PC-3 (cell line): ENCODE measurements around the gene SLC26A8. TPM values are rescaled to one million over a fixed set of nuclear protein-coding genes. Genes with fewer than 3 reads are reported as not detected.

Experiments
- ATAC-seq: fragments of 200-7000 bp; cut with Tn5 transposase; 2 replicates; pipeline ENCODE4 v1.9.1; 2020; ENCODE audit warnings: mild to moderate bottlenecking, moderate library complexity
- BruUV-seq: library from RNA; stranded (reverse); fragments of 400-500 nt; replicated peaks from 2 replicates; lab custom pipeline; 2021; lab: Mats Ljungman, UMichigan
- CTCF ChIA-PET: fragments of 300-600 bp; sonication (Branson Sonifier 250); formaldehyde crosslinking; loops from one replicate; lab custom pipeline; 2022; ENCODE audit warnings: antibody characterized with exemption; lab: Charles Lee
- POLR2A ChIA-PET: fragments of 300-600 bp; sonication (Branson Sonifier 250); formaldehyde crosslinking; loops from one replicate; lab custom pipeline; 2022; ENCODE audit warnings: antibody characterized with exemption; ENCODE audit not compliant: unreplicated experiment; lab: Charles Lee
- DNase-seq: peaks from one replicate; pipeline ENCODE4 v3.0.0-alpha.2; 2015
- H2AFZ ChIP-seq: fragments of 300-600 bp; sonication (generic); 2 replicates; pipeline ENCODE4 v1.6.0; 2016; ENCODE audit warnings: antibody characterized with exemption, low read length
- H3F3A ChIP-seq: fragments of 300-600 bp; sonication (generic); one replicate; pipeline ENCODE4 v1.6.0; 2017; ENCODE audit warnings: antibody characterized with exemption, low read length, control low read depth, mild to moderate bottlenecking; ENCODE audit not compliant: unreplicated experiment
- H3K27ac ChIP-seq: fragments of 300-600 bp; sonication (generic); 2 replicates; pipeline ENCODE4 v1.5.1; 2016; ENCODE audit warnings: mild to moderate bottlenecking, low read length
- H3K27me3 ChIP-seq: fragments of 300-600 bp; sonication (generic); 2 replicates; pipeline ENCODE4 v1.6.1; 2016; ENCODE audit warnings: low read length, mixed read lengths
- H3K36me3 ChIP-seq: fragments of 300-600 bp; sonication (generic); 2 replicates; pipeline ENCODE4 v1.6.1; 2016; ENCODE audit warnings: low read depth, mixed run types, low read length, mixed read lengths
- H3K4me1 ChIP-seq: fragments of 300-600 bp; sonication (generic); 2 replicates; pipeline ENCODE4 v1.5.1; 2016; ENCODE audit warnings: low read length; ENCODE audit not compliant: insufficient read depth
- H3K4me2 ChIP-seq: fragments of 300-600 bp; sonication (generic); 2 replicates; pipeline ENCODE4 v1.6.0; 2016; ENCODE audit warnings: low read length
- H3K4me3 ChIP-seq: fragments of 300-600 bp; sonication (generic); 2 replicates; pipeline ENCODE4 v1.5.1; 2016; ENCODE audit warnings: mild to moderate bottlenecking, low read length, mixed read lengths
- H3K79me2 ChIP-seq: fragments of 300-600 bp; sonication (generic); 2 replicates; pipeline ENCODE4 v1.6.1; 2017; ENCODE audit warnings: low read length, mixed read lengths
- H3K9ac ChIP-seq: fragments of 300-600 bp; sonication (generic); 2 replicates; pipeline ENCODE4 v1.6.0; 2016; ENCODE audit warnings: mild to moderate bottlenecking, low read length
- H3K9me2 ChIP-seq: fragments of 300-600 bp; sonication (generic); replicated peaks from 2 replicates; pipeline ENCODE4 v1.6.1; 2016; ENCODE audit warnings: mixed run types, low read length, mixed read lengths
- H3K9me3 ChIP-seq: fragments of 300-600 bp; sonication (generic); 2 replicates; pipeline ENCODE4 v1.6.1; 2016; ENCODE audit warnings: low read length, mixed read lengths
- H4K20me1 ChIP-seq: fragments of 300-600 bp; sonication (generic); 2 replicates; pipeline ENCODE4 v1.6.1; 2016; ENCODE audit warnings: low read length, mixed read lengths
- EZH2 ChIP-seq: fragments of 300-600 bp; sonication (generic); IDR thresholded peaks from one replicate; pipeline ENCODE4 v1.6.1; 2017; ENCODE audit warnings: antibody characterized with exemption, mild to moderate bottlenecking, low read length; ENCODE audit not compliant: unreplicated experiment
- EZH2phosphoT487 ChIP-seq: fragments of 300-600 bp; sonication (generic); IDR thresholded peaks from 2 replicates; pipeline ENCODE4 v1.6.1; 2018; ENCODE audit warnings: mild to moderate bottlenecking, antibody characterized with exemption, low read length, borderline replicate concordance
- intact Hi-C: fragments of 100-400 bp; cut with micrococcal nuclease; formaldehyde crosslinking; loops from 2 replicates; pipeline ENCODE4 v1.9.0; 2023
- total RNA-seq: library from RNA; depleted of rRNA; stranded (reverse); fragments of >200 nt; gene quantifications from 2 replicates; pipeline ENCODE4 v1.2.3, GENCODE V29; 2014
- TF ChIP-seq, protein P1 (sequence below): fragments of 300-600 bp; sonication (generic); conservative IDR thresholded peaks from 2 replicates; pipeline ENCODE4 v1.5.1; 2017; ENCODE audit warnings: antibody characterized with exemption, low read depth, mild to moderate bottlenecking, low read length

Gene SLC26A8
- total RNA-seq, 1 experiment from 2014 or later: not detected

DNA sequence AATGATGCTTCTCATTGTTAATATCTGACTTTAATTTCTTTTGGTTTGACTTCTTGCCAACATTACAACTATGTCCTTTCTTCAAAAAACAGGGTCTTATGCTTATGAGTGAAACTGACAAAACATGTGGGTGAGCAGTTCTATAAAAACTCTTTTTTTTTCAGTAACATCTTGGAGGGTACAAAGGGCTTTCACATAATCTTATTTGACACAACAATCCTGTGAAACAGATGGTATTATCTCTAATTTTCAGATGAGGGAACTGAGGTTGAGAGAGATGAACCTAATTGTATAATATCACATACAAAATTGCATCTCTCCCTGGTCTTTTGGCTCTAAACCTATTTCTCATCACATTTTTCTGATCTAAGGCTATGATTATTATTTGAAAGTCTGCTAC lies 41.5 kb upstream of the SLC26A8 start:
- no peak for TF ChIP-seq EZH2phosphoT487
- intact Hi-C loops: no loop called here
- H4K20me1 ChIP-seq: peaks cover 11% of the 10 kb centered on the region
- no peaks in the 10 kb centered on the region for H3K9me3 ChIP-seq
- H3K27me3 ChIP-seq: no peaks in the 10 kb centered on the region
- peaks cover 8% of the 10 kb centered on the region for H3K4me1 ChIP-seq
- H3K9ac ChIP-seq: no peak overlapping the region
- no peak overlapping the region for H2AFZ ChIP-seq
- H3K9me2 ChIP-seq: no peaks in the 10 kb centered on the region
- no peaks in the 10 kb centered on the region for H3F3A ChIP-seq
- no peak overlapping the region for H3K4me2 ChIP-seq
- H3K4me3 ChIP-seq: no peak overlapping the region
- peaks cover 3% of the 10 kb centered on the region; the same call in 1 of the 2 replicates for H3K36me3 ChIP-seq
- no TSS peak for BruUV-seq
- DNase-seq (no peak), ATAC-seq (no peak)
- peaks cover 87% of the 10 kb centered on the region for H3K79me2 ChIP-seq
- CTCF ChIA-PET: no interaction called here
- H3K27ac ChIP-seq: no peak overlapping the region
- POLR2A ChIA-PET: no interaction called here

DNA sequence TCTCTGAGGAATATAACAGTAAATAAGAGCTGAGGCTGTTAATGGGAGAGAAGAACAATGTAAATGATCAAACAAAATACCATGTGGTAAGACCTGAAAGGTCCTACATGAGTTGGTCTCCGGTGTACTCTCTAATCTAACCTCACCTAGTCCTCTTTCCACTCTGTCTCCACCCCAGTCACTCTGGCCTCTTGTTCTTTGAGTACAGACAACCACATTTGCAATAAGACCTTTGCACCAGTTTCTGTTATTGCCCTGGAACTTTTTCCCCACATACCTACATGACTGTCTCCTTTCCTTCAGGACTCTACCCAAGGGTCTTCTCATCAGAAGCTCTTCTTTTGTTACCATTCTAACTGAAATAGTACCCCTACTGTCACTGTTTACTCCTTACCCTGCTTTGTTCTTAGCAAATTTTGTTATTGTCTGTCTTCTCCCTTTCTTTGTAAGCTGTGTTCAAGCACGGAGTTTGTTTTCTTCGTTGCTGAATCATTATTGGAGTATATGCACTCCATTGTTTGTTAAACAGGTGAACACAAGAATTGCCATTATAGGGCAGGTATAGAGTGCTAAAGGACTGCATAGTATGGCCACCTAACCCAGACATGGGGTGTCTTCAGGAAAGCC lies 40.4 kb upstream of the SLC26A8 start:
- Histone ChIP-seq H3K27ac (no peak overlapping the region), H3K9me3 (no peaks in the 10 kb centered on the region), H3K9me2 (no peaks in the 10 kb centered on the region), H3K4me2 (no peak overlapping the region), H3F3A (no peaks in the 10 kb centered on the region), H2AFZ (no peak overlapping the region), H3K79me2 (peaks cover 80% of the 10 kb centered on the region), H3K27me3 (no peaks in the 10 kb centered on the region), H3K9ac (no peak overlapping the region), H3K4me1 (peaks cover 8% of the 10 kb centered on the region), H3K36me3 (peaks cover 4% of the 10 kb centered on the region; the same call in 1 of the 2 replicates), H3K4me3 (no peak overlapping the region), H4K20me1 (peaks cover 6% of the 10 kb centered on the region)
- DNase-seq (peak; percentile 8), ATAC-seq (no peak)
- ChIA-PET CTCF (no interaction called here), POLR2A (no interaction called here)
- BruUV-seq: no TSS peak
- TF ChIP-seq, protein P1, sequence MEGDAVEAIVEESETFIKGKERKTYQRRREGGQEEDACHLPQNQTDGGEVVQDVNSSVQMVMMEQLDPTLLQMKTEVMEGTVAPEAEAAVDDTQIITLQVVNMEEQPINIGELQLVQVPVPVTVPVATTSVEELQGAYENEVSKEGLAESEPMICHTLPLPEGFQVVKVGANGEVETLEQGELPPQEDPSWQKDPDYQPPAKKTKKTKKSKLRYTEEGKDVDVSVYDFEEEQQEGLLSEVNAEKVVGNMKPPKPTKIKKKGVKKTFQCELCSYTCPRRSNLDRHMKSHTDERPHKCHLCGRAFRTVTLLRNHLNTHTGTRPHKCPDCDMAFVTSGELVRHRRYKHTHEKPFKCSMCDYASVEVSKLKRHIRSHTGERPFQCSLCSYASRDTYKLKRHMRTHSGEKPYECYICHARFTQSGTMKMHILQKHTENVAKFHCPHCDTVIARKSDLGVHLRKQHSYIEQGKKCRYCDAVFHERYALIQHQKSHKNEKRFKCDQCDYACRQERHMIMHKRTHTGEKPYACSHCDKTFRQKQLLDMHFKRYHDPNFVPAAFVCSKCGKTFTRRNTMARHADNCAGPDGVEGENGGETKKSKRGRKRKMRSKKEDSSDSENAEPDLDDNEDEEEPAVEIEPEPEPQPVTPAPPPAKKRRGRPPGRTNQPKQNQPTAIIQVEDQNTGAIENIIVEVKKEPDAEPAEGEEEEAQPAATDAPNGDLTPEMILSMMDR: no peak
- TF ChIP-seq EZH2phosphoT487: no peak
- no peak for TF ChIP-seq EZH2
- intact Hi-C loops: no loop called here

DNA sequence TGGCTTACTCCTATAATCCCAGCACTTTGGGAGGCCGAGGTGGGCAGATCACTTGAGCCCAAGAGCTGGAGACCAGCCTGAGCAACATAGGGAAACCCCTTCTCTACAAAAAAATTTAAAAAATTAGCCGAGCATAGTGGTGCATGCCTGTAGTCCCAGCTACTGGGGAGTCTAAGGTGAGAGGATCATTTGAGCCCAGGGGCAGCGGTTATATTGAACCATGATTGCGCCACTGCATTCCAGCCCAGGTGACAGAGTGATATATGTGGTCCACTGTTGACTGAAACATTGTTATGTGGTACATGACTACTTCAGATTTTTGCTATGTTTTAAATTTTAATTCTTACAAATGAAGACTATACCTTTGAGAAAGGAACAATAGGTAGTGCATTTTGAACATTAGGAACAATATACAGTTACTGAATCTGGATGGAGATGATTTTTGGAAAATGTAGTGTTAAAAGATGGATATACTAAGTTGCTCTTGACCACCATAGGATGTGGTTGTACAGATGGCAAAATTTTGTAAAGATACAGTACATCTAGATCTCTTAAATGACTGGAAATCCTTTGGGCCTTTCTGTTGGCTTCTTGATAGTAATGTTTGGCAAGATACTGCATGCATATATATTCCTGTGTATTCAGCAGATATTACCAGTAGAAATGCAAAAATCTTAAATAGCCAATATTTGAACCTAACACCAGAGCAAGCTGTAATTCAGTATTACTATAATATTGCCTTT lies 39.0 kb upstream of the SLC26A8 start:
- Histone ChIP-seq H3K27me3 (no peaks in the 10 kb centered on the region), H2AFZ (no peak overlapping the region), H3F3A (no peaks in the 10 kb centered on the region), H3K27ac (no peak overlapping the region), H3K9me2 (no peaks in the 10 kb centered on the region), H3K4me3 (no peak overlapping the region), H3K9me3 (no peaks in the 10 kb centered on the region), H3K4me2 (no peak overlapping the region), H3K4me1 (peaks cover 8% of the 10 kb centered on the region), H3K36me3 (peaks cover 12% of the 10 kb centered on the region), H4K20me1 (0 out of 2 replicates have a peak, but pooled peaks cover 4% of the 10 kb centered on the region), H3K79me2 (peaks cover 67% of the 10 kb centered on the region), H3K9ac (no peak overlapping the region)
- no TSS peak for BruUV-seq
- ATAC-seq: no peak
- CTCF ChIA-PET: no interaction called here
- intact Hi-C loops: no loop called here
- DNase-seq: no peak
- TF ChIP-seq EZH2 (no peak), EZH2phosphoT487 (no peak)
- TF ChIP-seq, protein P1: no peak
- POLR2A ChIA-PET: no interaction called here
